CD4-positive, alpha-beta memory T cell (primary cell): ENCODE data around the gene CTNNBL1. TPM values are rescaled to one million over a fixed set of nuclear protein-coding genes. Genes with fewer than 3 reads are reported as not detected.

ENCODE experiments used
- CTCF ChIA-PET: fragments of 350-600 bp; sonication (Branson Sonifier 250); formaldehyde crosslinking; loops from one replicate; lab custom pipeline; 2021; ENCODE audit warnings: inconsistent platforms; ENCODE audit not compliant: partially characterized antibody; lab: Charles Lee
- POLR2A ChIA-PET: fragments of 350-600 bp; sonication (Branson Sonifier 250); formaldehyde crosslinking; loops from one replicate; lab custom pipeline; 2021; ENCODE audit not compliant: partially characterized antibody; lab: Charles Lee
- DNase-seq, 5 donors: peaks; one replicate each; pipeline versions ENCODE4 v3.0.0 to v3.0.0-alpha.2; 2020 to 2022; ENCODE audit warnings: mixed read lengths in 1 of 5
- H3K27ac ChIP-seq: one replicate; pipeline ENCODE4 v1.7.0; 2013; ENCODE audit warnings: low read depth, low read length
- H3K27me3 ChIP-seq: 2 replicates; pipeline ENCODE4 v1.7.0; 2013; ENCODE audit warnings: mild to moderate bottlenecking, low read length, moderate library complexity; ENCODE audit not compliant: insufficient read depth
- H3K36me3 ChIP-seq: 2 replicates; pipeline ENCODE4 v1.7.0; 2013; ENCODE audit warnings: mild to moderate bottlenecking, low read length, moderate library complexity; ENCODE audit not compliant: insufficient read depth
- H3K4me1 ChIP-seq: 2 replicates; pipeline ENCODE4 v1.7.0; 2013; ENCODE audit warnings: mild to moderate bottlenecking, low read length, moderate library complexity; ENCODE audit not compliant: insufficient read depth
- H3K4me3 ChIP-seq, 2 donors: one replicate each; pipeline ENCODE4 v1.7.0; 2013; ENCODE audit warnings: low read length in 2 of 2, mild to moderate bottlenecking in 1 of 2
- H3K9me3 ChIP-seq, 2 donors: one replicate each; pipeline ENCODE4 v1.7.0; 2013; ENCODE audit warnings: low read length in 2 of 2, control low read depth in 1 of 2; ENCODE audit not compliant: control insufficient read depth in 1 of 2
- H3K27ac Mint-ChIP-seq, 7 donors: one replicate each; pipeline ENCODE4 v1.8.0; 2020 to 2021; ENCODE audit warnings: mixed read lengths in 7 of 7, mild to moderate bottlenecking in 6 of 7, inconsistent platforms in 3 of 7, moderate library complexity in 3 of 7
- H3K27me3 Mint-ChIP-seq, 2 donors: one replicate each; pipeline ENCODE4 v1.8.0; 2020 to 2021; ENCODE audit warnings: mixed read lengths in 2 of 2
- H3K36me3 Mint-ChIP-seq, 2 donors: one replicate each; pipeline ENCODE4 v1.8.0; 2020 to 2021; ENCODE audit warnings: mixed read lengths in 2 of 2, inconsistent platforms in 1 of 2, mild to moderate bottlenecking in 1 of 2
- H3K4me1 Mint-ChIP-seq, 4 donors: one replicate each; pipeline ENCODE4 v1.8.0; 2020 to 2021; ENCODE audit warnings: mixed read lengths in 4 of 4, mild to moderate bottlenecking in 1 of 4
- H3K4me3 Mint-ChIP-seq, 8 donors: one replicate each; pipeline ENCODE4 v1.8.0; 2020 to 2021; ENCODE audit warnings: mixed read lengths in 8 of 8, mild to moderate bottlenecking in 7 of 8, moderate library complexity in 6 of 8, inconsistent platforms in 3 of 8
- H3K9me3 Mint-ChIP-seq, 8 donors: one replicate each; pipeline ENCODE4 v1.8.0; 2020 to 2021; ENCODE audit warnings: mixed read lengths in 8 of 8, mild to moderate bottlenecking in 5 of 8, inconsistent platforms in 3 of 8, moderate library complexity in 1 of 8
- intact Hi-C: fragments of 100-400 bp; cut with micrococcal nuclease; formaldehyde crosslinking; loops from one replicate; pipeline ENCODE4 v1.15.1; 2023
- polyA plus RNA-seq, 2 donors: library from polyadenylated mRNA; unstranded; fragments of 300-500 nt; fragmentation: Illumina TruSeq; gene quantifications; one replicate each; pipeline ENCODE4 v1.2.3, GENCODE V29; 2021
- total RNA-seq, 2 experiments: library from RNA; stranded (reverse); gene quantifications; one replicate each; pipeline ENCODE4 v1.2.3, GENCODE V29; 2021

Gene CTNNBL1
- total and polyA plus RNA-seq, 4 experiments from 2014 or later, result 41.5 to 104 (median 64.2) TPM

DNA sequence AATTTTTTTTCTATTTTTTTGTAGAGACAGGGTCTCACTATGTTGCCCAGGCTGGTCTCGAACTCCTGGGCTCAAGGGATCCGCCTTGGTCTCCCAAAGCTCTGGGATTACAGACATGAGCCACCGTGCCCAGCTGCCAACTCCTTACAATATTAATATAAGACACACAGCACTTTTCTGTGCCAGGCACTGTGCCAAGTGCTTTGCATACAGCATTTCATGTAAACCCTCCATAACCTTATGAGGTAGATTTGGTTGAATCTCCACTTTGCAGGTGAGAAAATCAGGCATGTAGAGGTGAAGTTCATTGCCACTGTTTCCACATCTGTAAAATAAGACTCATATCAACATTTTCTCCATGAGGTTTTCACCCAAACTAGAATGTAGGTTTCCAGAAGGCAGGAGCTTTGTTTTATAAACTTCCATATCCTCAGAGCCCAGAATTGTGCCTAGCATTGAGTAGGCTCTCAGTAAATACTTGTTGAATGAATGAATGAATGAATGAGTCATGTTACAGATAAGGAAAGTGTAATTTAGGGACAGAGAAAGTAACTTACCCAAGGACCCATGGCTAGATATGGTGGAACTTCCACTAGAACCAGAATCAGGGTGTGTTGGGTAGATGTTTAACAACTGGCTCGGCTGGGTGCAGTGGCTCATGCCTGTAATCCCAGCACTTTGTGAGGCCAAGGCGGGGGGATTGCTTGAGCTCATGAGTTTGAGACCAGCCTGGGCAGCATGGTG lies 3.0 kb upstream of the CTNNBL1 start:
- peaks cover 0 to 5% of the 10 kb centered on the region in 2 donors for H3K36me3 Mint-ChIP-seq
- no peaks in the 10 kb centered on the region for H3K9me3 Mint-ChIP-seq
- no peak overlapping the region for H3K27ac Mint-ChIP-seq
- Histone ChIP-seq H3K4me3 (no peak overlapping the region), H3K4me1 (peaks cover 22% of the 10 kb centered on the region), H3K36me3 (no peaks in the 10 kb centered on the region), H3K27ac (no peak overlapping the region), H3K27me3 (peaks cover 5% of the 10 kb centered on the region), H3K9me3 (no peaks in the 10 kb centered on the region)
- no peak for DNase-seq
- peaks cover 12 to 29% (median 14%) of the 10 kb centered on the region in 4 donors for H3K4me1 Mint-ChIP-seq
- CTCF ChIA-PET, result no interaction called here
- intact Hi-C loops, result loop anchor here (5.0 kb wide), 2 partner anchors 163 to 403 kb away; partner anchors contain the start of genes BLCAP and MANBAL
- peaks cover 22 to 28% of the 10 kb centered on the region in 2 donors for H3K27me3 Mint-ChIP-seq
- POLR2A ChIA-PET, result no interaction called here
- no peak overlapping the region for H3K4me3 Mint-ChIP-seq

DNA sequence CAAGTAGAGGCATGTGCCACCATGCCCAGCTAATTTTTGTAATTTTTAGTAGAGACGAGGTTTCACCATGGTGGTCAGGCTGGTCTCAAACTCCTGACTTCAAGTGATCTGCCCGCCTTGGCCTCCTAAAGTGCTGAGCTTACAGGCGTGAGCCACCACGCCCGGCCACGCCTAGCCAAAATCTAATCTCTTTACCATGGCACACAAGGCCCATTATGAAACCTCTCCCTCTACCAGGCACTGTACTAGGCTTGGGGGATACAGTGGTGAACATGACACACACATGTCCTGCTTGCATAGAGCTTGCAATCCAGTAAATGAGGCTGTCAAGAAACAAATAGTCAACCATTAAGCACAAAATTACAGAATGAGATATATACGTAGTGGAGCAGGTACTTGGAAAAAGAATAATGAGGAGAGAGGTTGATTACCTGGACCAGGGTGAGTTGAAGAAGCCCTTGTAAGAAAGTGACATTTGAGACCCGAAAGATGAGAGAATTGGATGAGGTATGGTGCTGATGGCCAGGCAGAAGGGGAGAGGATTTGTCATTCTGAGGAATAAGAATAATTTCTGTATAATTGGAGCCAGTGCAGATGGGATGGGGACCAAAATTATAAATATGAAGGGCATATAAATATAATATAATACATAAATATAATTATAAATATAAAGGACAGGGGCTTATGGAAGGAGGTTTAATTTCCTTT lies 1.2 kb upstream of the CTNNBL1 start:
- DNase-seq, result no peak
- H3K4me3 Mint-ChIP-seq, result peak overlapping the region in 5 of 8 donors; percentile 11 to 98 (median 97)
- peaks cover 25% of the 10 kb centered on the region for H3K4me1 ChIP-seq
- H3K4me1 Mint-ChIP-seq, result peaks cover 16 to 38% (median 22%) of the 10 kb centered on the region in 4 donors
- ChIA-PET POLR2A (no interaction called here), CTCF (no interaction called here)
- no peaks in the 10 kb centered on the region for H3K9me3 Mint-ChIP-seq
- no peak overlapping the region for H3K4me3 ChIP-seq
- H3K27me3 Mint-ChIP-seq, result peaks cover 14 to 25% of the 10 kb centered on the region in 2 donors
- peaks cover 0 to 7% of the 10 kb centered on the region in 2 donors for H3K36me3 Mint-ChIP-seq
- peak overlapping the region in 2 of 7 donors; percentile 14 to 82 for H3K27ac Mint-ChIP-seq
- peaks cover 5% of the 10 kb centered on the region for H3K27me3 ChIP-seq
- intact Hi-C loops, result loop anchor here (5.0 kb wide), 2 partner anchors 165 to 405 kb away; partner anchors contain the start of genes BLCAP and MANBAL
- H3K9me3 ChIP-seq, result no peaks in the 10 kb centered on the region
- H3K27ac ChIP-seq, result no peak overlapping the region
- H3K36me3 ChIP-seq, result no peaks in the 10 kb centered on the region

DNA sequence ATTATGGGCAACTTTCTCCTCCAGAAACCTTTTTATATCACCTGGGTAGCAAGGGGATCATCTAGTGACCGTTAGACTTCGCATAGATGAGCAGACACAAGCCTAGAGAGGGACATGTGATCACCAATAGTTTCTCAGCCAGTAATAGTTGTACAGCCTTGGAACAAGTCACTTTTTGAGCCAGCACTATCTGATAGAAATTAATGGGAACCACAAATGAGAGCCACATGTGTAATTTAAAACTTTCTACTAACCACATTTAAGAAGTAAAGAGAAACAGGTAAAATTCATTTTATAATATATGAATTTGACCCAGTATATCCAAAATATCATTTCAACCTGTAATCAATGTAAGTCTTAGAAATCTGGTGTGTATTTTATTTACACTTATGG lies 592 bp upstream of the CTNNBL1 start:
- peaks cover 0 to 9% of the 10 kb centered on the region in 2 donors for H3K36me3 Mint-ChIP-seq
- peaks cover 5% of the 10 kb centered on the region for H3K27me3 ChIP-seq
- no peaks in the 10 kb centered on the region for H3K36me3 ChIP-seq
- H3K27ac Mint-ChIP-seq, result peak overlapping the region in 6 of 7 donors; percentile 29 to 97 (median 88)
- H3K4me1 Mint-ChIP-seq, result peaks cover 16 to 39% (median 27%) of the 10 kb centered on the region in 4 donors
- ChIA-PET POLR2A (no interaction called here), CTCF (no interaction called here)
- intact Hi-C loops, result loop anchor here (5.0 kb wide), 2 partner anchors 166 to 406 kb away; partner anchors contain the start of genes BLCAP and MANBAL
- H3K4me1 ChIP-seq, result peaks cover 25% of the 10 kb centered on the region
- peak overlapping the region; percentile 71 to 90 for H3K4me3 ChIP-seq
- H3K9me3 ChIP-seq, result no peaks in the 10 kb centered on the region
- H3K4me3 Mint-ChIP-seq, result peak overlapping the region; percentile 94 to 99 (median 97)
- no peak for DNase-seq
- peak overlapping the region; percentile 76 for H3K27ac ChIP-seq
- H3K27me3 Mint-ChIP-seq, result peaks cover 14 to 19% of the 10 kb centered on the region in 2 donors
- H3K9me3 Mint-ChIP-seq, result no peaks in the 10 kb centered on the region

DNA sequence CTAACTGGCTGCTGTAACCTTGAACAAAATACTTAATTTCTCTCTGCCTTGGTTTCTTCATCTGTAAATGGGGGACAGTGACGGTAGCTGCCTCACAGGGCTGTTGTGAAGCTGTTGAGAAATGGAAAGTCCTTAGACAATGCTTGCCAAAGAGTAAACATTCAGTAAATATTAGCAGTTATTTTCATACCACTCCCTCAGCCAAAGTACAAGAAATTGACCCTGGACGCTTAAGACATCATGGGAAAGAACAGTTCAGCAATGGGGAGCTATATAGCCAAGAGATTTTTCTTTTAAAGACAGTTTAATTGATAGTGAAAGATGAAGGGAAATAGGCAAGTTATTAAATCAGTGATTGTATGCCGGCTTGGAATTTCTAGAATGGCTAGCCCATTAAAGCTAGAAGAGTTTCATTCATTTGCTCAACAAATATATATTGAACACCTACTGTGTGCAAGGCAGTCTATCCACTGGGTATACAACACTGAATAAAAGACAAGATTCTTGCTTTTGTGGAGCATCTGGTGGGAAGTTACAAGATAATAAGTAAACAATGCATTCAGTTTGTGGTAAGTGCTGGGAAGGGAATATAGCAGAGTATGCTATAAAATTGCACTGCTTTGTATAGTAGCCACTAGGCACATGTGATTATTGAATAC lies 2.0 kb downstream of the CTNNBL1 start:
- Mint-ChIP-seq H3K36me3 (peaks cover 4 to 15% of the 10 kb centered on the region in 2 donors), H3K27me3 (peaks cover 3 to 11% of the 10 kb centered on the region in 2 donors), H3K4me1 (peaks cover 24 to 54% (median 34%) of the 10 kb centered on the region in 4 donors), H3K4me3 (peak overlapping the region in 6 of 8 donors; percentile 6 to 48 (median 40)), H3K27ac (no peak overlapping the region), H3K9me3 (no peaks in the 10 kb centered on the region)
- H3K27me3 ChIP-seq, result peaks cover 3% of the 10 kb centered on the region
- no peak overlapping the region for H3K4me3 ChIP-seq
- intact Hi-C loops, result no loop called here
- H3K36me3 ChIP-seq, result no peaks in the 10 kb centered on the region
- peaks cover 25% of the 10 kb centered on the region for H3K4me1 ChIP-seq
- ChIA-PET POLR2A (no interaction called here), CTCF (interaction anchor here (1.7 kb wide), 1 partner anchor 9 kb away, joined by 5 read pairs; no protein-coding TSS in a partner anchor)
- no peak overlapping the region for H3K27ac ChIP-seq
- DNase-seq, result no peak
- H3K9me3 ChIP-seq, result no peaks in the 10 kb centered on the region

DNA sequence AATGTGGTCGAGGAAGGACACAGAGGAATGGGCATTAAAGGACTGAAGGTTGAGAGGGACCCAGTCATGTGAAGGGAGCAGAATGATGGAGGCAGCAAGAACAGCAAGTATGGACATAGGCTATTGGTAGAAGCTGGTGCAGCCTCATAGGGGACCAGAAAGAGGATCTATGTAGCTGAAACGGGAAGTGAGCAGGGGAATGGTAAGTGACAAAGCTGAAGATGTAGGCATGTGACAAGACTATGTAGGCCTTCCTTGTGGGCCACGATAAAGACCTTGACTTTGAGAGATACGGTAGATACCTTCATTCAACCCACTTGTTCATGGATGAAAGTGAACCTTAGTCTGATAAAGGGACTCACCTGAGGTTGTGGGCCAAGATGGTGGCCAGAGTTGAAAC lies 3.5 kb downstream of the CTNNBL1 start:
- POLR2A ChIA-PET, result no interaction called here
- peaks cover 0 to 4% of the 10 kb centered on the region in 2 donors for H3K27me3 Mint-ChIP-seq
- H3K27ac ChIP-seq, result no peak overlapping the region
- no peak for DNase-seq
- CTCF ChIA-PET, result no interaction called here
- H3K9me3 Mint-ChIP-seq, result no peaks in the 10 kb centered on the region
- peaks cover 4 to 15% of the 10 kb centered on the region in 2 donors for H3K36me3 Mint-ChIP-seq
- H3K4me1 Mint-ChIP-seq, result peaks cover 24 to 54% (median 34%) of the 10 kb centered on the region in 4 donors
- H3K27me3 ChIP-seq, result no peaks in the 10 kb centered on the region
- no peak overlapping the region for H3K4me3 Mint-ChIP-seq
- no peak overlapping the region for H3K27ac Mint-ChIP-seq
- intact Hi-C loops, result no loop called here
- no peak overlapping the region for H3K4me3 ChIP-seq
- H3K9me3 ChIP-seq, result no peaks in the 10 kb centered on the region
- H3K36me3 ChIP-seq, result no peaks in the 10 kb centered on the region
- peaks cover 25% of the 10 kb centered on the region for H3K4me1 ChIP-seq

DNA sequence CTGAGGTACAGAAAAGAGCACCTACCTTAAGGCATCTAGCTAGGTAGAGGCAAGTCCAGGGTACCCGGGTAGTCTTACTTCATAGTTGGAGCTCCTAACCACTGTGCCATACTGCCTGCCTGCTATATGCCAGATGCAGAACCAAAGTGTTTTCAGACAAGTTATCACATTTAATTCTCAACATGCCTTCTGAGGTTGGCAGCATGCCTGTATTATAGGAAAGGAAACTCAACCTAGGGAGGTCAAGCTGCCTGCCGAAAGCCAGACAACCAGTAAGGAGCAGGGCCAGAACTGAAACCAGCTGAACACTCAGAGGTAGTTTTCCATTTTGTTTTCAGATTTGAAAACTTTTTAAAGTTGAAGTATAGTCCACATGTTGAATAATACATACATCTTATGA lies 5.4 kb downstream of the CTNNBL1 start:
- H3K4me1 Mint-ChIP-seq, result peaks cover 22 to 42% (median 33%) of the 10 kb centered on the region in 4 donors
- Histone ChIP-seq H3K4me3 (no peak overlapping the region), H3K36me3 (no peaks in the 10 kb centered on the region), H3K9me3 (no peaks in the 10 kb centered on the region), H3K27me3 (no peaks in the 10 kb centered on the region), H3K27ac (no peak overlapping the region), H3K4me1 (peaks cover 19% of the 10 kb centered on the region)
- ChIA-PET POLR2A (no interaction called here), CTCF (no interaction called here)
- intact Hi-C loops, result no loop called here
- no peak overlapping the region for H3K27ac Mint-ChIP-seq
- peaks cover 4 to 12% of the 10 kb centered on the region in 2 donors for H3K36me3 Mint-ChIP-seq
- no peak overlapping the region for H3K4me3 Mint-ChIP-seq
- no peaks in the 10 kb centered on the region for H3K27me3 Mint-ChIP-seq
- H3K9me3 Mint-ChIP-seq, result no peaks in the 10 kb centered on the region
- no peak for DNase-seq
